Activated CD4-positive, alpha-beta memory T cell treated with anti-CD3 and anti-CD28 coated beads, Interleukin-2, amount 10 ng/mL, durations not matched to agents 7 days and 5 days (primary cell): ENCODE results near the gene ANXA5. TPM values are rescaled to one million over a fixed set of nuclear protein-coding genes. Genes with fewer than 3 reads are reported as not detected.
"Not testable (repeated sequence)": the region's sequence is repeated elsewhere in the genome, so short reads cannot be mapped to it uniquely, and the experiment has no call there.

ENCODE experiments used
- CTCF ChIA-PET: fragments of 350-600 bp; sonication (Branson Sonifier 250); formaldehyde crosslinking; loops from one replicate; lab custom pipeline; 2021; ENCODE audit warnings: antibody characterized with exemption, inconsistent platforms; lab: Charles Lee
- POLR2A ChIA-PET: fragments of 350-600 bp; sonication (Branson Sonifier 250); formaldehyde crosslinking; loops from one replicate; lab custom pipeline; 2021; ENCODE audit warnings: antibody characterized with exemption; lab: Charles Lee
- DNase-seq: peaks from one replicate; pipeline ENCODE4 v3.0.0-alpha.2; 2020
- H3K27ac Mint-ChIP-seq: one replicate; pipeline ENCODE4 v1.8.0; 2021; ENCODE audit warnings: mild to moderate bottlenecking, mixed read lengths
- H3K27me3 Mint-ChIP-seq: one replicate; pipeline ENCODE4 v1.8.0; 2021; ENCODE audit warnings: mixed read lengths
- H3K36me3 Mint-ChIP-seq: one replicate; pipeline ENCODE4 v1.8.0; 2021; ENCODE audit warnings: low read depth, mixed read lengths
- H3K4me1 Mint-ChIP-seq: one replicate; pipeline ENCODE4 v1.8.0; 2021; ENCODE audit warnings: mixed read lengths
- H3K4me3 Mint-ChIP-seq: one replicate; pipeline ENCODE4 v1.8.0; 2021; ENCODE audit warnings: mild to moderate bottlenecking, mixed read lengths
- H3K9me3 Mint-ChIP-seq: one replicate; pipeline ENCODE4 v1.8.0; 2021; ENCODE audit warnings: mixed read lengths
- total RNA-seq, 2 experiments: library from RNA; stranded (reverse); gene quantifications; one replicate each; pipeline ENCODE4 v1.2.3, GENCODE V29; 2021

ANXA5 gene
- total RNA-seq, 2 experiments from 2014 or later, result 234 to 235 TPM

DNA sequence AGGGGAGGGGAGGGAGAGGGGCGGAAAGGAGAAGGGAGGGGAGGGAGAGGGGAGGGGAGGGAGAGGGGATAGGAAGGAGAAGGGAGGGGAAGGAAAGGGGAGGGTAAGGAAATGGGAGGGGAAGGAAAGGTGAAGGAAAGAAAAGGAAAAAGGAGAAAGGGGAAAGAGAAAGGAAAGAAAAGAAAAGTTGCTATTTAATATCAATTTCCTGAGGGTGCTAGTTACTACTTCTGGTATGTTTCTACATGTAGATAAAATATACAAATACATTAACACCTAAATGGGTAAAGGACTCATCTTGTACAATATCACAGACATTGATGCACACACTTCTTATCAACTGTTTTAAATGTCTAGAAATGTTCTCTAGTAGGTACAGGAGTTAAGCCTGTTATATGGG, 22.6 kb downstream of the ANXA5 start:
- no peaks in the 10 kb centered on the region for H3K4me1 Mint-ChIP-seq
- CTCF ChIA-PET, result no interaction called here
- no peaks in the 10 kb centered on the region for H3K9me3 Mint-ChIP-seq
- H3K4me3 Mint-ChIP-seq, result no peak overlapping the region
- H3K27ac Mint-ChIP-seq, result no peak overlapping the region
- peaks cover 62% of the 10 kb centered on the region for H3K36me3 Mint-ChIP-seq
- no peaks in the 10 kb centered on the region for H3K27me3 Mint-ChIP-seq
- DNase-seq, result no peak
- POLR2A ChIA-PET, result no interaction called here

DNA sequence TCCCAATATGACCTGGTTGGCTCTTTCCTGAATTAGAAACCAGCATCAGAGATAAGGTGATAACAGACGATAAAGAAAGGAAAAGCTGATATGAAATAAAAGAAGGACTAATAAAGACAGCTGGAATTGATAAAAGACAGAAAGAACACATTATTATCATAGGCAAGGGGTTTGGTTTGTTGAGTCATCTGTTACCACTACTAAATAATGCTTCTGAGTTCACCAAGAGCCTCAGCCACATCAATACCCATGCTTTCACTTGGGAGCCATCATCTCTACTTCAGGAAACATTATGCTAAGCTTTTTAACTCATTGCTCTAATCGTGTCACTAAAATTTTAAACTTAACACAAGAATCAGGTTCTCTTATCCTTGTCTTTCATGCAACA, 27.6 kb downstream of the ANXA5 start:
- H3K9me3 Mint-ChIP-seq, result no peaks in the 10 kb centered on the region
- POLR2A ChIA-PET, result no interaction called here
- H3K27ac Mint-ChIP-seq, result no peak overlapping the region
- H3K27me3 Mint-ChIP-seq, result no peaks in the 10 kb centered on the region
- H3K36me3 Mint-ChIP-seq, result peaks cover 66% of the 10 kb centered on the region
- DNase-seq, result no peak
- H3K4me3 Mint-ChIP-seq, result no peak overlapping the region
- H3K4me1 Mint-ChIP-seq, result no peaks in the 10 kb centered on the region
- CTCF ChIA-PET, result no interaction called here

DNA sequence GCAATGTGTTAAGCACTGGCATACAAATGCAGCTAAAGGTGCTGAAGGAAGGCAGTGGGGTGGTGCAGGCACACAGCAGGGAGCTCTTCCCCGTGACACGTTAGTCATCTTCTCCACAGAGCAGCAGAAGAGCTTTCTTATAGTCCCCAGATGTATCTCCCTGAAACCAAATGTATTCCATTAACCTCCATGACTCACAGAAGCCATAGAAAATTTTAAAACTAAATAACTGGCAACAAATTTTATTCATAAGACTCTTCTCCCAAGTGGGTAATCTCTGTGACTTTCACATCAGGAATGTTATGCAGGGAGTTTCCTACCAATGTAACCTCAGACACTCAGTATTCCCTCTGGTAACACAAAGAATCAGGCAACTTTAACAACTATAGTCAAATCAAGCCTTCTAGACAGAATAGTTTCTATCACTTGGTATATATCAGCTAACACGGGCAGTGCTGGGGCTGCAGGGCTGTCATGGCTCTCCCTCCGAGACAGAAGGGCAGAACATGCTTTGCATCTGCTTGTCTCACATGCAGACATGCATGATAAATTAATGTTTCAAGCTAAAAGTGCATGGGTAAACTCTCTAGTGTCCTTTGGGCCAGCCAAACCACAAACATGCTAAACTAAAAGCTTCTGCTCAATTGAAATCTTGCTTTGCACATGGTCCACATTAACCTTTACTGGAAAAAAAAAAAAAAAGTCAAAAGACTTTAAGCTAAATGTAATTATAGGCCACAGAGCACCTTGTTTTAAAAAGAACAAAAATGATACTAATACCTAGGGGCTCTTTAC, 28.2 kb downstream of the ANXA5 start:
- no peaks in the 10 kb centered on the region for H3K9me3 Mint-ChIP-seq
- POLR2A ChIA-PET, result no interaction called here
- peaks cover 72% of the 10 kb centered on the region for H3K36me3 Mint-ChIP-seq
- CTCF ChIA-PET, result no interaction called here
- no peaks in the 10 kb centered on the region for H3K27me3 Mint-ChIP-seq
- no peaks in the 10 kb centered on the region for H3K4me1 Mint-ChIP-seq
- H3K27ac Mint-ChIP-seq, result no peak overlapping the region
- no peak overlapping the region for H3K4me3 Mint-ChIP-seq
- no peak for DNase-seq

DNA sequence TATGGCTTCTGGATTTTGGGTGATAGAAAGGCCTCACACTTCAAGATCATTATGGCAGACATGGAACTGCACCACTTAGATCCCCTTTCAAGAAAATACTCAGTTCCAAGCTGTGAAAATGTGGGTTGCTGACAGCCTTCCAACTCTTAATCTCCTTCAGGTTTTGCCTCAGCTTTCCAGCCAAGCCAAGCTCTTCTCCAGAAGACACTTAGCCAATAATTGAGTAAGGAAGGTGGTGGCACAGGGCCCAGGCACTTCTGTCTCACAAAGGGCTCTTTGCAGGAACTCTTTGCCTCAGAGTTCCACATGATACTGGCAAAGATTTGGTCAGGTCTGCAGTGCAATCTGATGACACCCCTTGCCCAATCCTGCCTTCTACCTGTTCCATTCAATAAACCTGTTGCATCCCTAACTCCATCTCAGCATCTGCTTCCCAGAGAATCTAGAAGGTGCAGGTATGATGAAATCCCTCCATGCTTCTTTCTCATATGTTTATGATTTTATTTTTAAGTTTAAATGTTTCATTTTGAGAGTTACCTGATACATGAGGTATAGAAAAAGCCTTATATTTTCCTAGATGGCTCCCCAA, 30.6 kb downstream of the ANXA5 start:
- H3K9me3 Mint-ChIP-seq, result no peaks in the 10 kb centered on the region
- peaks cover 63% of the 10 kb centered on the region for H3K36me3 Mint-ChIP-seq
- POLR2A ChIA-PET, result no interaction called here
- CTCF ChIA-PET, result no interaction called here
- H3K4me3 Mint-ChIP-seq, result no peak overlapping the region
- no peak for DNase-seq
- no peaks in the 10 kb centered on the region for H3K27me3 Mint-ChIP-seq
- peaks cover 2% of the 10 kb centered on the region for H3K4me1 Mint-ChIP-seq
- H3K27ac Mint-ChIP-seq, result no peak overlapping the region

DNA sequence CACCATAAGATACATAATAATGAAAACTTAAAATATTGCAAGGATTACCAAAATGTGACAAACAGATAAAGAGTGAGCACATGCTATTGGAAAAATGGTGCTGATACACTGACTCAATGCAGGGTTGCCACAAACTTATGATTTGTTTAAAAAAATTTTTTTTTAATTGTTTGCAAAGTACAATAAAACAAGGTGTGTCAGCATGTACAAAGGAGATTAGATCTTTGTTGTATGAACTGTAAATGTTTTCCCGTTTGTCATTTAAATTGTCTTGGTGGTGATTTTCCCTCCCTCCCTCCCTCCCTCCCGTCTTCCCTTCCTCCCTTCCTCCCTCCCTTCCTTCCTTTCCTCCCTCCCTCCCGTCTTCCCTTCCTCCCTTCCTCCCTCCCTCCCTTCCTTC, 31.4 kb downstream of the ANXA5 start:
- Mint-ChIP-seq H3K4me1 (peaks cover 9% of the 10 kb centered on the region), H3K36me3 (peaks cover 58% of the 10 kb centered on the region), H3K9me3 (no peaks in the 10 kb centered on the region), H3K27ac (no peak overlapping the region), H3K27me3 (no peaks in the 10 kb centered on the region), H3K4me3 (no peak overlapping the region)
- no peak for DNase-seq
- CTCF ChIA-PET, result no interaction called here
- POLR2A ChIA-PET, result no interaction called here

DNA sequence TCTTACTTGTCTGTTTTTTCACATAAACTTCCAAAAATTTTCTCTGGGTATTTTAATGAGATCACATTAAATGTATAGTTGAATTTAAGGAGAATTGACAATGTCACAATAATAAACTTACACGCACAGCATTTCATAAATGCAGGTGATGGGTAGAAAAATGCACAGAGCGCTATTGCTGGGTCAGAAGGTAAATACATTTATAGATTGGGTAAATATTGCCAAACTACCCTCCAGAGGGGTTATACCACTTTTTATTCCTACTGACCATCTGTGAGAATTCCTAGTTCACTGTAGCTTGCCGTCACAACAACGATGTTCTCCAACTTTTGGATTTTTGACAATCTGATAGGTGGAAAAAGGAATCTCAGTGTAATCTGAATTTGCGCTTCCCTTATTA, 34.6 kb downstream of the ANXA5 start:
- Mint-ChIP-seq H3K9me3 (no peaks in the 10 kb centered on the region), H3K4me1 (peaks cover 9% of the 10 kb centered on the region), H3K27ac (no peak overlapping the region), H3K36me3 (peaks cover 32% of the 10 kb centered on the region), H3K27me3 (peaks cover 1% of the 10 kb centered on the region), H3K4me3 (no peak overlapping the region)
- CTCF ChIA-PET, result interaction anchor here (0.9 kb wide), 1 partner anchor 200 kb away, joined by 3 read pairs; no protein-coding TSS in a partner anchor
- DNase-seq, result no peak
- POLR2A ChIA-PET, result no interaction called here

DNA sequence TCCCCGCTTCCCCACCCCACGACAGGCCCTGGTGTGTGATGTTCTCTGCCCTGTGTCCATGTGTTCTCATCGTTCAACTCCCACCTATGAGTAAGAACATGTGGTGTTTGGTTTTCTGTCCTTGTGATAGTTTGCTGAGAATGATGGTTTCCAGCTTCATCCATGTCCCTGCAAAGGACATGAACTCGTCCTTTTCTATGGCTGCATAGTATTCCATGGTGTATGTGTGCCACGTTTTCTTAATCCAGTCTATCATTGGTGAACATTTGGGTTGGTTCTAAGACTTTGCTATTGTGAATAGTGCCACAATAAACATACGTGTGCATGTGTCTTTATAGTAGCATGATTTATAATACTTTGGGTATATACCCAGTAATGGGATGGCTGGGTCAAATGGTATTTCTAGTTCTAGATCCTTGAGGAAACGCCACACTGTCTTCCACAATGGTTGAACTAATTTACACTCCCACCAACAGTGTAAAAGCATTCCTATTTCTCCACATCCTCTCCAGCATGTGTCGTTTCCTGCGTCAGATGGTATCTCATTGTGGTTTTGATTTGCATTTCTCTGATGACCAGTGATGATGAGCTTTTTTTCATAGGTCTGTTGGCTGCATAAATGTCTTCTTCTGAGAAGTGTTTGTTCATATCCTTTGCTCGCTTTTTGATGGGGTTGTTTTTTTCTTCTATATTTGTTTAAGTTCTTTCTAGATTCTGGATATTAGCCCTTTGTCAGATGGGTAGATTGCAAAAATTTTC, 36.4 kb downstream of the ANXA5 start:
- H3K9me3 Mint-ChIP-seq, H3K4me1 Mint-ChIP-seq, H3K27ac Mint-ChIP-seq, CTCF ChIA-PET, H3K4me3 Mint-ChIP-seq, DNase-seq, POLR2A ChIA-PET, H3K27me3 Mint-ChIP-seq: not testable (repeated sequence)
- peaks cover 21% of the 10 kb centered on the region for H3K36me3 Mint-ChIP-seq

DNA sequence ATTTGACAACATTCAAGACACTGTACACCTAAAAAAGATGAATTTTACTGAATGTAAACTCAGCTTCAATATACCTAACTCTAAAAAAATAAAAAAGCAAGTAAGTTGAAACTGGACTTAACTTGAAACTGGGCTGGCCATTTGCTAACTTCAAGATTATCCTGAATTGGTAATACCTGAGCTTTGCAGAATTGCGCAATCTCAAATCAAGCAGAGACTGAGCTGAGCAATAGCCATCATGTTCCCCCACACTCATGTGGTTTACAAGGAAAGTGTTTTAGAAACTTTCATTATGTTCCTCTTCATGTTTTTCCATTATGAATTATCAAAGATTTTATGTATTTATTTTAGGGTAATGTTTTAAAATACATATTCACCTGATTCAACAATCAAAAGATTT, 38.7 kb downstream of the ANXA5 start:
- no peak overlapping the region for H3K27ac Mint-ChIP-seq
- peaks cover 6% of the 10 kb centered on the region for H3K36me3 Mint-ChIP-seq
- peaks cover 9% of the 10 kb centered on the region for H3K4me1 Mint-ChIP-seq
- POLR2A ChIA-PET, result interaction anchor here (1.2 kb wide), 1 partner anchor 38 kb away, joined by 3 read pairs; no protein-coding TSS in a partner anchor
- H3K9me3 Mint-ChIP-seq, result no peaks in the 10 kb centered on the region
- no peak for DNase-seq
- peaks cover 4% of the 10 kb centered on the region for H3K27me3 Mint-ChIP-seq
- CTCF ChIA-PET, result no interaction called here
- H3K4me3 Mint-ChIP-seq, result no peak overlapping the region

DNA sequence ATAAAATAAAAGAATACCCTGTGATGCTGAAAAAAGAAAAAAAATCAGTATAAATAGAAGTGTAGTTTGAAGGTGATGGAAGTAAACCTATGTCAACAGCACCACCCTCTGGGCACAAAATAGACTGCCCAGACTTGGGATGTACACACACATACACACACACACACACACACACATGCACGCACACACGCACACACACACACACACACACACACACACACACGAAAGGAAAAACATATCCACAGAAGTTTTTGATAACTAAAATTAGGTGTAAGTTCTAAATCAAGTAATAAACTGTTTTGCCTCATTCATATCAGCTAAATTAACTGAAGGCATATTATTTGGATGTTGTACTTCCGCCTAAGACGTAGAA, 40.5 kb downstream of the ANXA5 start:
- Mint-ChIP-seq H3K4me3 (no peak overlapping the region), H3K27me3 (peaks cover 6% of the 10 kb centered on the region), H3K36me3 (peaks cover under 1% of the 10 kb centered on the region), H3K4me1 (peaks cover 8% of the 10 kb centered on the region), H3K9me3 (no peaks in the 10 kb centered on the region), H3K27ac (no peak overlapping the region)
- DNase-seq, result peak; percentile 36
- ChIA-PET CTCF (interaction anchor here (0.7 to 1.8 kb wide), 3 partner anchors 13 to 286 kb away, joined by 3 to 7 read pairs (median 4); no protein-coding TSS in a partner anchor), POLR2A (no interaction called here)

DNA sequence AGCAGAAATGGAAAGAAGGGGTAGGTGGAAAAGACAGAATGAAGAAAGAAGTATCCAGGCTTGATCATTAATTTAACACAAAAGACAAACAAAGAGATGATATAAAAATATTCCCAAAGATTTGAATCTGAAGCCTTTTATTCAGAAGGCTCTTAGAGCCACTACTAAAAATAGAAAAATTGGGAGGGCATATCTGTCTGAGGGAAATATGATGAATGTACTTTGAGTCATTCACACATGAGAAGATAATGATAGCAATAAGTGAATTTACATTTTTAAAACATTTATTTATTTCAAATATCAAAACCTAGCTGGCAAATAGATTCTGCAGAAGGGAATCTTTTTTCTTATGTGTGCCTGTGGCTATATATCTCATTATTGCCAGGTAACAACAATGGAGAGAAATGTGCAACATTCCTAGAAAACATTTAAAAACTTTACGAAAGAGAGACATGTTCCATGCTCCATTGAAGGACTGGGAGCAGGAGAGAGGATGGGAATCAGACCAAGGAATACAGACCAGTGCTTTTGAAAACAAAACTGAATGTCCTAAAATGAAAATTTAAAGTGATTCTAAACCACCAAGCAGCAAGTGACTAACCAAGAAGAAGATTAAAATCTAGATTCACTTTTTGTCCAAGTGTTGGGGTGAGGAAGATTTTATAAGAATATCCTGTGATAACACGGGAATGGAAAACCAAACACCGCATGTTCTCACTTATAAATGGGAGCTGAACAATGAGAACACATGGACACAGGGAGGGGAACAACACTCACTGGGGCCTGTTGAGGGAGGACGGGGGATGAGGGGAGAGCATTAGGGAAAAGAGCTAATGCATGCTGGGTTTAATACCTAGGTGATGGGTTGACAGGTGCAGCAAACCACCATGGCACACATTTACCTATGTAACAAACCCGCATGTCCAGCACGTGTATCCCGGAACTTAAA, 41.2 kb downstream of the ANXA5 start:
- DNase-seq, result no peak
- no peaks in the 10 kb centered on the region for H3K9me3 Mint-ChIP-seq
- peaks cover 2% of the 10 kb centered on the region for H3K4me1 Mint-ChIP-seq
- no peak overlapping the region for H3K4me3 Mint-ChIP-seq
- H3K27me3 Mint-ChIP-seq, result peaks cover 6% of the 10 kb centered on the region
- no peaks in the 10 kb centered on the region for H3K36me3 Mint-ChIP-seq
- CTCF ChIA-PET, result interaction anchor here (1.0 to 1.8 kb wide), 2 partner anchors 171 to 285 kb away, joined by 4 to 7 read pairs; no protein-coding TSS in a partner anchor
- no peak overlapping the region for H3K27ac Mint-ChIP-seq
- POLR2A ChIA-PET, result no interaction called here

DNA sequence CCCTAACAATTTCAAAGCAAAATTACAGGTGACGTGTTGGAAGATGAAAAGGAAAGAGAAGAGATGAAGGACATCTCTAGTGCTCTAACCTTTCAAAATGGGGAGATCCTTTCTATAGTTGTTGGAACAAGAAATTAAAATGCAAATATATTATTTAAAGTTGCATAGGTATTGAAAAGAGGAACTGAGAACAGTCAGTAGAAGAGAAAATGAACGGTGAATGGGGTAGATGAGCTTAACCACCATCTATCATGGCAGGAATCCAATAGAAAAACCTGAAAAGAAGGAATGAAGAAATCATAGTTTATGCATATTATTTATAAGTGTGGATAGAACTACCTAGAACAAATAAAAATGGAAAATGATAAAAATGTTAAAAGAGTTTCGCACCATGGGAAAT, 42.0 kb downstream of the ANXA5 start:
- H3K27ac Mint-ChIP-seq, result no peak overlapping the region
- no peak overlapping the region for H3K4me3 Mint-ChIP-seq
- no peak for DNase-seq
- H3K36me3 Mint-ChIP-seq, result no peaks in the 10 kb centered on the region
- CTCF ChIA-PET, result interaction anchor here (1.8 kb wide), 1 partner anchor 284 kb away, joined by 4 read pairs; no protein-coding TSS in a partner anchor
- H3K9me3 Mint-ChIP-seq, result no peaks in the 10 kb centered on the region
- POLR2A ChIA-PET, result no interaction called here
- no peaks in the 10 kb centered on the region for H3K4me1 Mint-ChIP-seq
- H3K27me3 Mint-ChIP-seq, result peaks cover 5% of the 10 kb centered on the region

DNA sequence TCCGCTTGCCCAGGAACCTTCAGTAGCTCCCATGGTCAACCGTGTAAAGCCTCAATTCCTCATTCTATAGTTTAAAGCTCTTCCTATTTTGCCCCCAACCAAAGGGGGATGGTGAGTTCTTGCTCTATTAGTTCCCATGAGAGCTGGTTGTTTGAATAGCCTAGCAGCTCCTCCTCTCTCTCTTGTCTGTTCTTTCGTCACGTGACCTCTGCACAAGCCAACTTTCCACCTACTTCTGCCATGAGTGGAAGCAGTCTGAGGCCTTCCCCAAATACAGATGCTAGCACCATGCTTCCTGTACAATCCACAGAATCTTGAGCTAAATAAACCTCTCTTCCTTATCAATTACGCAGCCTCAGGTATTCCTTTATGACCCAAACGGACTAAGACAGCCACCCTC, 42.8 kb downstream of the ANXA5 start:
- H3K27me3 Mint-ChIP-seq, result peaks cover 7% of the 10 kb centered on the region
- ChIA-PET CTCF (no interaction called here), POLR2A (no interaction called here)
- H3K36me3 Mint-ChIP-seq, result no peaks in the 10 kb centered on the region
- H3K9me3 Mint-ChIP-seq, result no peaks in the 10 kb centered on the region
- no peak overlapping the region for H3K4me3 Mint-ChIP-seq
- no peak overlapping the region for H3K27ac Mint-ChIP-seq
- no peaks in the 10 kb centered on the region for H3K4me1 Mint-ChIP-seq
- no peak for DNase-seq
